ENCODE data around the gene KRT4. TPM values are rescaled to one million over a fixed set of nuclear protein-coding genes. Genes with fewer than 3 reads are reported as not detected.

KRT4 gene
- total RNA-seq, 1 donor from 2014 or later = not detected

DNA sequence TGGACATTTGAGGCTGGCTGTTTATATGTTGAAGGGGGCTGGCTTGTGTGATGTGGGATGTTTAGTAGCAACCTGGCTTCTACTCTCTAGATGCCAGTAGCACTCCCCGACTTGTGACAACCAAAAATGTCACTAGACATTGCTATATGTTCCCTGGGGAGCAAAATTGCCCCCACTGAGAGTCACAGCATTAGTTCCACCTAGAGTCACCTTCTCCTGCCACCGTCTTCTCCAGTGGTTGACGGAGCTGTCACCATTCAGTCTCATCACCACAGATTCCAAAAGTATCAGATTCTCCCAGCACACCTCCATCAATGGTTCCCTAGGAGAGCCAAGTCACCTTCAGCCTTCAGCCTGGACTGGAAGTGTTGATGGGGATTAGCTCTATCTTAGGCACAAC is 29.0 kb downstream of the KRT4 start:
- TF ChIP-seq, protein P1, sequence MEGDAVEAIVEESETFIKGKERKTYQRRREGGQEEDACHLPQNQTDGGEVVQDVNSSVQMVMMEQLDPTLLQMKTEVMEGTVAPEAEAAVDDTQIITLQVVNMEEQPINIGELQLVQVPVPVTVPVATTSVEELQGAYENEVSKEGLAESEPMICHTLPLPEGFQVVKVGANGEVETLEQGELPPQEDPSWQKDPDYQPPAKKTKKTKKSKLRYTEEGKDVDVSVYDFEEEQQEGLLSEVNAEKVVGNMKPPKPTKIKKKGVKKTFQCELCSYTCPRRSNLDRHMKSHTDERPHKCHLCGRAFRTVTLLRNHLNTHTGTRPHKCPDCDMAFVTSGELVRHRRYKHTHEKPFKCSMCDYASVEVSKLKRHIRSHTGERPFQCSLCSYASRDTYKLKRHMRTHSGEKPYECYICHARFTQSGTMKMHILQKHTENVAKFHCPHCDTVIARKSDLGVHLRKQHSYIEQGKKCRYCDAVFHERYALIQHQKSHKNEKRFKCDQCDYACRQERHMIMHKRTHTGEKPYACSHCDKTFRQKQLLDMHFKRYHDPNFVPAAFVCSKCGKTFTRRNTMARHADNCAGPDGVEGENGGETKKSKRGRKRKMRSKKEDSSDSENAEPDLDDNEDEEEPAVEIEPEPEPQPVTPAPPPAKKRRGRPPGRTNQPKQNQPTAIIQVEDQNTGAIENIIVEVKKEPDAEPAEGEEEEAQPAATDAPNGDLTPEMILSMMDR (conservative IDR thresholded peaks at IDR 0.05; ENCODE audit: low read depth, low read length) = no peak
- DNase-seq (ENCODE audit: low read depth) = no peak
- no peak overlapping the region for H3K4me3 ChIP-seq (ENCODE audit: low read depth, low read length)

DNA sequence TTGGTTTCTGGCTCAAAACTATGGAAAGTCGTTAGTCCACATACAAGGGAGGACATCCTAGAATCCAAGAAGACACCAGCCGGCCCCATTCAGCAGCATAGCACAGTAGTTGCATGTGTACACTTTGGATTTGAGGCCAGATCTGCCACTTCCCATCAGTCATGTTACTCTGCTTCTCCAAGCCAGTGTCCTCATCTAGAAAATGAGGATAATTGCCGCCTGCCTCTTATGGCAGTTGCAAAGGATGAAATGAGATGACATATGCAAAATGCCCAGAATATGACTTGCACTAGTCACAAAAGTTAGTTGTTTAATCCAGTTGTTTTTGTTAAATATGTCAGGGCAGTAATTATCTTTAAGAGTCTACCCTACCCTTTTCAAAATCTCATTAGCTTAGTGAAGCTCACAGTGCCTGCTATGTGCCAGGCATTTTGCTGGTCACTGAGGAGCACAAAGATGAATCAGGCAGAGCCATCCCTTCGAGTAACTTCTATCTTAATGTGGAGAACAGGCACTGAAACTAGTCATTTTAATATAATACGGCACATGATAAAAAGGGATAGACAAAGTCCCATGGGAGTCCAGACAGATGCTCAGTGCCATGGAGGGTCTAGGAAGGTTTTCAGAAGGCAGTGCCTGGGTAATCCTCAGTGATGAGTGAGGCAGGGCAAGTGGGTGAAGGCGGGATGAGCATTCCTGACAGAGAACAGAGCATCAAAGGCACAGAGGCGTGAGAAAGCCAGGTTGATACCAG is 30.2 kb downstream of the KRT4 start:
- TF ChIP-seq, protein P1 (conservative IDR thresholded peaks at IDR 0.05; ENCODE audit: low read depth, low read length) = no peak
- no peak overlapping the region for H3K4me3 ChIP-seq (ENCODE audit: low read depth, low read length)
- DNase-seq (ENCODE audit: low read depth) = no peak

DNA sequence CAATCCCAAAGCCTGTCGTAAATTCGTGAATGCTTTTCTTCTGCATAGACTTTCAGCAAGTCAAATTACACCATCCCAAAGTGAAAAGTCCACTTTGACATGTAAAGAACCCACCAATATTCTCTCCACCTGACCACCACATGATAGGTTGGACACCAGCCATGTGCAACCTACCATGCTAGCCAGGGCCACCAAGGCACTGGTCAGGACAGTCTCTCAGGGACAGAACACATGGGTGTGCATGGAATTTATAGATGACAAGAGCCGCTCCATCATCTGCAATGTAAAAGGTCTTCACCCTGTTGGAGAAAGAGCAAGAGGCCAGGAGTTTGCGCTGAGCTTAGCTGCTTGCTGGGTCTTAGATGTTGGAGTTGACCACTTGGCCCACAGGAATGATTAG is 31.4 kb downstream of the KRT4 start:
- TF ChIP-seq, protein P1 (conservative IDR thresholded peaks at IDR 0.05; ENCODE audit: low read depth, low read length) = no peak
- H3K4me3 ChIP-seq (ENCODE audit: low read depth, low read length) = no peak overlapping the region
- DNase-seq (ENCODE audit: low read depth) = no peak

- TF ChIP-seq, protein P1 (conservative IDR thresholded peaks at IDR 0.05; ENCODE audit: low read depth, low read length) = no peak
- H3K4me3 ChIP-seq (ENCODE audit: low read depth, low read length) = no peak overlapping the region
- no peak for DNase-seq (ENCODE audit: low read depth)
Observed at GRCh38 chr12:52781399-52782082, 32.4 kb downstream of the KRT4 start.

- TF ChIP-seq, protein P1 (conservative IDR thresholded peaks at IDR 0.05; ENCODE audit: low read depth, low read length) = no peak
- no peak overlapping the region for H3K4me3 ChIP-seq (ENCODE audit: low read depth, low read length)
- no peak for DNase-seq (ENCODE audit: low read depth)
Observed at GRCh38 chr12:52779914-52780313, 34.0 kb downstream of the KRT4 start.

DNA sequence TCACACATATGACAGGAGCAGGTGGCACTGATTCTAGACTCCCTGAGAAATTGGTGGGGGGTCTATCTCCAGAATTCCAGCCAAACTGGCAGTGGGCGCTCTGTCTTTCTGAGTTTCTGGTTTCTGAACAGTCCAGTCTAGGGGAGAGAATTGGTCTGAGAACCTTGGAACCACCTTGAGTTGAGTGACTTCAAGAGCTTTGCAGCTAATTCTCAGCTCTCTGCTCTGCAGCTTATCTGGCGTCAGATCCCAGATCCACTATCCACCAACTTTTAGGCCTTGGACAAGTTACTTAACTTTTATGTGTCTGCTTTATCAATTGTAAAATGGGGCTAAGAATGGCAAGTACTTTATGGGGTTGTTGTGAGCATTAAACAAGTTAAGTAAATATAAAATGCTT is 35.1 kb downstream of the KRT4 start:
- TF ChIP-seq, protein P1 (conservative IDR thresholded peaks at IDR 0.05; ENCODE audit: low read depth, low read length) = no peak
- DNase-seq (ENCODE audit: low read depth) = no peak
- H3K4me3 ChIP-seq (ENCODE audit: low read depth, low read length) = no peak overlapping the region
